Measurements from ENCODE around the gene AMFR.

AMFR gene

GRCh38 chr16:56320811-56321558 lies 104.4 kb downstream of the AMFR start:
- peaks cover 38% of the 10 kb centered on the region for H3K27me3 Mint-ChIP-seq

GRCh38 chr16:56320056-56320455 lies 105.3 kb downstream of the AMFR start:
- Mint-ChIP-seq H3K27me3 (peaks cover 39% of the 10 kb centered on the region), H3K4me3 (no peak overlapping the region), H3K9me3 (no peaks in the 10 kb centered on the region), H3K4me1 (peaks cover 9% of the 10 kb centered on the region), H3K27ac (no peak overlapping the region), H3K36me3 (no peaks in the 10 kb centered on the region)
- DNase-seq, result no peak
- CTCF ChIA-PET, result interaction anchor here (0.6 to 2.9 kb wide), 4 partner anchors 9 to 376 kb away, joined by 3 to 67 read pairs (median 7); no protein-coding TSS in a partner anchor

More at GRCh38 chr16:56320811-56321558, 104.4 kb downstream of the AMFR start:
- H3K4me3 Mint-ChIP-seq, result no peak overlapping the region
- H3K9me3 Mint-ChIP-seq, result no peaks in the 10 kb centered on the region
- DNase-seq, result no peak
- H3K36me3 Mint-ChIP-seq, result no peaks in the 10 kb centered on the region
- no peak overlapping the region for H3K27ac Mint-ChIP-seq
- peaks cover 9% of the 10 kb centered on the region for H3K4me1 Mint-ChIP-seq
- CTCF ChIA-PET, result no interaction called here

GRCh38 chr16:56319376-56319775 lies 106.0 kb downstream of the AMFR start:
- no peak for DNase-seq
- Mint-ChIP-seq H3K27ac (no peak overlapping the region), H3K9me3 (no peaks in the 10 kb centered on the region), H3K4me1 (peaks cover 9% of the 10 kb centered on the region), H3K27me3 (peaks cover 39% of the 10 kb centered on the region), H3K4me3 (no peak overlapping the region), H3K36me3 (no peaks in the 10 kb centered on the region)
- CTCF ChIA-PET, result interaction anchor here (1.0 to 2.9 kb wide), 16 partner anchors 8 to 854 kb away, joined by 3 to 67 read pairs (median 8); no protein-coding TSS in a partner anchor

GRCh38 chr16:56318827-56319140 lies 106.6 kb downstream of the AMFR start:
- CTCF ChIA-PET, result interaction anchor here (0.9 to 2.9 kb wide), 26 partner anchors 9 to 853 kb away, joined by 3 to 67 read pairs (median 5); no protein-coding TSS in a partner anchor
- Mint-ChIP-seq H3K4me3 (no peak overlapping the region), H3K4me1 (peaks cover 9% of the 10 kb centered on the region), H3K9me3 (no peaks in the 10 kb centered on the region), H3K36me3 (no peaks in the 10 kb centered on the region), H3K27ac (no peak overlapping the region), H3K27me3 (peaks cover 39% of the 10 kb centered on the region)
- no peak for DNase-seq

- CTCF ChIA-PET, result interaction anchor here (0.6 to 2.9 kb wide), 29 partner anchors 9 to 853 kb away, joined by 3 to 67 read pairs (median 5); no protein-coding TSS in a partner anchor
- DNase-seq, result peak; percentile 85
- Mint-ChIP-seq H3K27ac (no peak overlapping the region), H3K9me3 (no peaks in the 10 kb centered on the region), H3K4me1 (peaks cover 9% of the 10 kb centered on the region), H3K36me3 (no peaks in the 10 kb centered on the region), H3K27me3 (peaks cover 36% of the 10 kb centered on the region), H3K4me3 (no peak overlapping the region)
These were observed 107.1 kb downstream of the AMFR start for GRCh38 chr16:56317998-56318826.

GRCh38 chr16:56316545-56316944 lies 108.8 kb downstream of the AMFR start:
- peaks cover 9% of the 10 kb centered on the region for H3K4me1 Mint-ChIP-seq
- CTCF ChIA-PET, result no interaction called here
- H3K27ac Mint-ChIP-seq, result no peak overlapping the region
- no peak for DNase-seq
- H3K9me3 Mint-ChIP-seq, result no peaks in the 10 kb centered on the region
- H3K27me3 Mint-ChIP-seq, result peaks cover 36% of the 10 kb centered on the region
- no peaks in the 10 kb centered on the region for H3K36me3 Mint-ChIP-seq
- H3K4me3 Mint-ChIP-seq, result no peak overlapping the region

GRCh38 chr16:56315955-56316354 lies 109.4 kb downstream of the AMFR start:
- Mint-ChIP-seq H3K9me3 (no peaks in the 10 kb centered on the region), H3K27me3 (peaks cover 36% of the 10 kb centered on the region), H3K27ac (no peak overlapping the region), H3K36me3 (no peaks in the 10 kb centered on the region), H3K4me1 (peaks cover 9% of the 10 kb centered on the region), H3K4me3 (no peak overlapping the region)
- DNase-seq, result no peak
- CTCF ChIA-PET, result interaction anchor here (1.2 kb wide), 1 partner anchor 17 kb away, joined by 3 read pairs; no protein-coding TSS in a partner anchor

GRCh38 chr16:56314244-56314850 lies 111.0 kb downstream of the AMFR start:
- no peaks in the 10 kb centered on the region for H3K36me3 Mint-ChIP-seq
- no peak overlapping the region for H3K27ac Mint-ChIP-seq
- CTCF ChIA-PET, result no interaction called here
- H3K4me1 Mint-ChIP-seq, result peaks cover 9% of the 10 kb centered on the region
- H3K4me3 Mint-ChIP-seq, result no peak overlapping the region
- H3K27me3 Mint-ChIP-seq, result peaks cover 28% of the 10 kb centered on the region
- no peak for DNase-seq
- H3K9me3 Mint-ChIP-seq, result no peaks in the 10 kb centered on the region

- no peaks in the 10 kb centered on the region for H3K9me3 Mint-ChIP-seq
- H3K36me3 Mint-ChIP-seq, result no peaks in the 10 kb centered on the region
- CTCF ChIA-PET, result interaction anchor here (0.9 kb wide), 1 partner anchor 44 kb away, joined by 3 read pairs; no protein-coding TSS in a partner anchor
- DNase-seq, result no peak
- H3K4me1 Mint-ChIP-seq, result peaks cover 2% of the 10 kb centered on the region
- H3K27me3 Mint-ChIP-seq, result peaks cover 33% of the 10 kb centered on the region
- H3K27ac Mint-ChIP-seq, result no peak overlapping the region
- H3K4me3 Mint-ChIP-seq, result no peak overlapping the region
These were observed 112.8 kb downstream of the AMFR start for GRCh38 chr16:56312556-56312955.

- Mint-ChIP-seq H3K4me3 (no peak overlapping the region), H3K36me3 (no peaks in the 10 kb centered on the region), H3K4me1 (no peaks in the 10 kb centered on the region), H3K27me3 (peaks cover 33% of the 10 kb centered on the region), H3K9me3 (no peaks in the 10 kb centered on the region), H3K27ac (no peak overlapping the region)
- CTCF ChIA-PET, result interaction anchor here (0.9 kb wide), 1 partner anchor 45 kb away, joined by 3 read pairs; no protein-coding TSS in a partner anchor
- no peak for DNase-seq
These were observed 113.4 kb downstream of the AMFR start for GRCh38 chr16:56312028-56312300.
